ENCODE data around the gene MS4A1. TPM values are rescaled to one million over a fixed set of nuclear protein-coding genes. Genes with fewer than 3 reads are reported as not detected.
"Not testable (repeated sequence)": the region's sequence is repeated elsewhere in the genome, so short reads cannot be mapped to it uniquely, and the experiment has no call there.

Gene MS4A1
- total RNA-seq, 1 donor from 2014 or later, result 2,024 TPM

DNA sequence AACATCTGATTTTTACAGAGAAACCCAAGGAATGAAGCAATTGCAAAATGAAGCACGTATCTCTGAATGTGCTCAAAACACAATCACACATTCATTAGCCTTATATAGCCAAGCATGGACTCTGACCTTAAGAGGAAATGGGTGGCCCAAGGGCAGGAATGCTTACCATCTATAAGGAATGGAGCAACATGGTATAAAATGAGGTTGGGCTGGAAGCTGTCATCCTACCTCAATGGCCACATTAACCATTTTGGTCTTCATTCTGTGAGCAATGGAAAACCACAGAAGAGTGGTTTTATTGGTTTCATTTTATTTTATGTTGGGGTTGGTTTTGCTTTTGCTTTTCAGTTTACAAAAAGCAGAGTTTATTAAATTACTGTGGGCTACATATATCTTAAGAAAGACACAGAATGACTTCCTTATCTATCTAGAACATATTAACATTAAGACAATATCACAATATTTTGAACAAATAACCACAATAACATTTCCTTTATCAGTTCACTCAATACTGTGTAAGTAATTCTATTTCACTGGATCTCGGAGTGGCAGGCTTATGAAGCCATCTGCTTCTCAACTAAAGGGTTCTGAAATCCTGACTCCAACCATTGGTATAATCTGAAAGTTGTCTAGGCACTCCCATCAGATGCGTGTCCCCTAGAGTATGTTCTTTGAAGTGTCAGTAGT is 48.7 kb downstream of the MS4A1 start:
- ChIA-PET CTCF (interaction anchor here (1.0 kb wide), 1 partner anchor 114 kb away, joined by 3 read pairs; no protein-coding TSS in a partner anchor), POLR2A (no interaction called here)
- DNase-seq (no peak), ATAC-seq (ENCODE audit: low read depth) (no peak)
- Mint-ChIP-seq H3K4me3 (no peak overlapping the region), H3K4me1 (peaks cover 23% of the 10 kb centered on the region), H3K9me3 (no peaks in the 10 kb centered on the region), H3K36me3 (ENCODE audit: low read depth) (no peaks in the 10 kb centered on the region), H3K27ac (no peak overlapping the region), H3K27me3 (no peaks in the 10 kb centered on the region)
- intact Hi-C loops (cut with micrococcal nuclease), result no loop called here
- TF ChIP-seq, protein P1, sequence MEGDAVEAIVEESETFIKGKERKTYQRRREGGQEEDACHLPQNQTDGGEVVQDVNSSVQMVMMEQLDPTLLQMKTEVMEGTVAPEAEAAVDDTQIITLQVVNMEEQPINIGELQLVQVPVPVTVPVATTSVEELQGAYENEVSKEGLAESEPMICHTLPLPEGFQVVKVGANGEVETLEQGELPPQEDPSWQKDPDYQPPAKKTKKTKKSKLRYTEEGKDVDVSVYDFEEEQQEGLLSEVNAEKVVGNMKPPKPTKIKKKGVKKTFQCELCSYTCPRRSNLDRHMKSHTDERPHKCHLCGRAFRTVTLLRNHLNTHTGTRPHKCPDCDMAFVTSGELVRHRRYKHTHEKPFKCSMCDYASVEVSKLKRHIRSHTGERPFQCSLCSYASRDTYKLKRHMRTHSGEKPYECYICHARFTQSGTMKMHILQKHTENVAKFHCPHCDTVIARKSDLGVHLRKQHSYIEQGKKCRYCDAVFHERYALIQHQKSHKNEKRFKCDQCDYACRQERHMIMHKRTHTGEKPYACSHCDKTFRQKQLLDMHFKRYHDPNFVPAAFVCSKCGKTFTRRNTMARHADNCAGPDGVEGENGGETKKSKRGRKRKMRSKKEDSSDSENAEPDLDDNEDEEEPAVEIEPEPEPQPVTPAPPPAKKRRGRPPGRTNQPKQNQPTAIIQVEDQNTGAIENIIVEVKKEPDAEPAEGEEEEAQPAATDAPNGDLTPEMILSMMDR (IDR thresholded peaks at IDR 0.05), result no peak

DNA sequence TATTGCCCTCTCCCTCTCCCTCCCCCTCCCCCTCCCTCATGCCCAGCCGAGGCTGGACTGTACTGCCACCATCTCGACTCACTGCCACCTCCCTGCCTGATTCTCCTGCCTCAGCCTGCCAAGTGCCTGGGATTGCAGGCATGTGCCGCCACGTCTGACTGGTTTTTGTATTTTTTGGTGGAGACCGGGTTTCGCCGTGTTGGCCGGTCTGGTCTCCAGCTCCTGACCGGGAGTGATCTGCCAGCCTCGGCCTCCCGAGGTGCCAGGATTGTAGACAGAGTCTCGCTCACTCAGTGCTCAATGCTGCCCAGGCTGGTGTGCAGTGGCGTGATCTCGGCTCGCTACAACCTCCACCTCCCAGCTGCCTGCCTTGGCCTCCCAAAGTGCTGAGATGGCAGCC is 54.0 kb downstream of the MS4A1 start:
- H3K4me3 Mint-ChIP-seq; H3K36me3 Mint-ChIP-seq (ENCODE audit: low read depth); H3K27ac Mint-ChIP-seq; ATAC-seq (ENCODE audit: low read depth); H3K9me3 Mint-ChIP-seq; CTCF ChIA-PET; H3K27me3 Mint-ChIP-seq; intact Hi-C loops (cut with micrococcal nuclease); DNase-seq: not testable (repeated sequence)
- POLR2A ChIA-PET, result interaction anchor here (0.6 kb wide), 1 partner anchor 117 kb away, joined by 5 read pairs; no protein-coding TSS in a partner anchor
- peaks cover 16% of the 10 kb centered on the region for H3K4me1 Mint-ChIP-seq

DNA sequence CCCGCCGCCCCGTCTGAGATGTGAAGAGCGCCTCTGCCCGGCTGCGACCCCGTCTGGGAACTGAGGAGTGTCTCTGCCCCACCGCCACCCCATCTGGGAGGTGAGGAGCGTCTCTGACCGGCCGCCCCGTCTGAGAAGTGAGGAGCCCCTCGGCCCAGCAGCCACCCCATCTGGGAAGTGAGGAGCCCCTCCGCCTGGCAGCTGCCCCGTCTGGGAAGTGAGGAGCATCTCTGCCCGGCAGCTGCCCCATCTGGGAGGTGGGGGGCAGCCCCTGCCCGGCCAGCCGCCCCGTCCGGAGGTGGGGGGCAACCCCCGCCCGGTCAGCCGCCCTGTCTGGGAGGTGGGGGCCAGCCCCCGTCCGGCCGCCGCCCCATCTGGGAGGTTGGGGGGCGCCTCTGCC is 54.6 kb downstream of the MS4A1 start:
- H3K27me3 Mint-ChIP-seq; intact Hi-C loops (cut with micrococcal nuclease); CTCF ChIA-PET; ATAC-seq (ENCODE audit: low read depth); DNase-seq; H3K4me3 Mint-ChIP-seq; H3K36me3 Mint-ChIP-seq (ENCODE audit: low read depth); H3K27ac Mint-ChIP-seq; H3K9me3 Mint-ChIP-seq: not testable (repeated sequence)
- POLR2A ChIA-PET, result interaction anchor here (0.6 kb wide), 1 partner anchor 117 kb away, joined by 5 read pairs; no protein-coding TSS in a partner anchor
- peaks cover 14% of the 10 kb centered on the region for H3K4me1 Mint-ChIP-seq

DNA sequence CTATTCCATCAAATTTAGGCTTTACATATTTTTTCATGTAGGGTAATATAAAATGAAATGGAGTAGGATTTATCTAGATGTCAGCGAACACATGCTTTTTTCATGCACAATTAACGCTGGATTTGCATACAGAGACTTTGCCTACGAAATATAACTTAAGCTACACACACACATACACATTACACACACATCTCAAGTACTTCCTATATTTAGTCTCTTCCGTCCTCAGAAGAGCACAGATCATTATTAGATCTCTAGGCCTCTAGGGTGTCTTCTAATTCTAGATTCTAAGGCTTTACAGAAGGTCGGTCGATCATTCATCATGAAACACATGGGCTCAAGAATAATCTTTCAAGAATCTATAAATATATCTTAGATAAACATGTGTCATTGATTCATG is 55.7 kb downstream of the MS4A1 start:
- Mint-ChIP-seq H3K4me1 (peaks cover 14% of the 10 kb centered on the region), H3K9me3 (no peaks in the 10 kb centered on the region), H3K27ac (no peak overlapping the region), H3K4me3 (no peak overlapping the region), H3K36me3 (ENCODE audit: low read depth) (no peaks in the 10 kb centered on the region), H3K27me3 (peaks cover 2% of the 10 kb centered on the region)
- intact Hi-C loops (cut with micrococcal nuclease), result no loop called here
- ATAC-seq (ENCODE audit: low read depth) (no peak), DNase-seq (no peak)
- CTCF ChIA-PET, result no interaction called here
- TF ChIP-seq, protein P1 (IDR thresholded peaks at IDR 0.05), result no peak
- POLR2A ChIA-PET, result interaction anchor here (1.7 kb wide), 1 partner anchor 34 kb away, joined by 15 read pairs; no protein-coding TSS in a partner anchor

DNA sequence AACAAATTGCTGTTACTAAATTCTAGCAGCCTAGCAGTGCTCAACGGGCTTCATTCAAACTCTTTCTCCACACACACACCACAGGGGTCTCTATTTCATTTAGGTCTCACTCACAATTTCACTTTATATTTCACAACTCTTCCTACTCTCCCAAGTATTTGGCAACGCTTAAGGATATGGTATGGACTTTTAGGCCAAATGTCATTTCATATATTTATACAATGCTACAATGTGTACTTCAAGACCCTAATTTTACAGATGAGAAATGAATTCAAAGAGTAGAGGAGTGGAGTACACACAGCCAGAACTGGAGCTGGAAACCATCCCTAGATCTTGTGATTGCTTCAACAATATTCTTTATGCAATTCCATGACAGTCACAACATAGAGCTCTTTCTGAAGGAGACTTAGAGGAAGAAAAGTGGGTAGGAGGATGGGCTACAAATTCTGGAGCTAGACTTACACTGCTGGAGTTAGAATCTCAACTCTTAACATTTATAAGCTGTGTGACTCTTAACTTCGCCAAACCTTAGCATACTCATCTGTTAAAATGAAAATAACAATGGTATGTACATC is 57.1 kb downstream of the MS4A1 start:
- POLR2A ChIA-PET, result interaction anchor here (0.6 to 1.7 kb wide), 2 partner anchors 24 to 36 kb away, joined by 3 to 15 read pairs; no protein-coding TSS in a partner anchor

More for the DNA sequence above, 57.1 kb downstream of the MS4A1 start:
- H3K27ac Mint-ChIP-seq, result no peak overlapping the region
- ATAC-seq (ENCODE audit: low read depth) (no peak), DNase-seq (no peak)
- peaks cover 2% of the 10 kb centered on the region for H3K27me3 Mint-ChIP-seq
- H3K4me3 Mint-ChIP-seq, result no peak overlapping the region
- H3K4me1 Mint-ChIP-seq, result peaks cover 14% of the 10 kb centered on the region
- intact Hi-C loops (cut with micrococcal nuclease), result no loop called here
- H3K9me3 Mint-ChIP-seq, result no peaks in the 10 kb centered on the region
- TF ChIP-seq, protein P1 (IDR thresholded peaks at IDR 0.05), result no peak
- CTCF ChIA-PET, result no interaction called here
- H3K36me3 Mint-ChIP-seq (ENCODE audit: low read depth), result no peaks in the 10 kb centered on the region

Measured in activated B cell treated with CpG ODN at 0.5 μM for 24 hours (primary cell).